Skeletal muscle tissue (tissue), 4 donors: ENCODE measurements around the gene RHOB. TPM values are rescaled to one million over a fixed set of nuclear protein-coding genes. Genes with fewer than 3 reads are reported as not detected.

ENCODE experiments used
- H3K27ac ChIP-seq: one replicate; pipeline ENCODE4 v1.7.0; 2013; ENCODE audit warnings: mild to moderate bottlenecking, low read depth, low read length, inconsistent platforms
- H3K27me3 ChIP-seq, 3 donors: one replicate each; pipeline ENCODE4 v1.7.0; 2013; ENCODE audit warnings: low read length in 3 of 3; ENCODE audit not compliant: control insufficient read depth in 3 of 3, insufficient read depth in 3 of 3
- H3K36me3 ChIP-seq, 3 donors: one replicate each; pipeline ENCODE4 v1.7.0; 2013; ENCODE audit warnings: low read length in 3 of 3; ENCODE audit not compliant: control insufficient read depth in 3 of 3, insufficient read depth in 3 of 3
- H3K4me1 ChIP-seq, 3 donors: one replicate each; pipeline ENCODE4 v1.7.0; 2013; ENCODE audit warnings: low read length in 3 of 3, mild to moderate bottlenecking in 3 of 3; ENCODE audit not compliant: control insufficient read depth in 3 of 3, insufficient read depth in 3 of 3
- H3K4me3 ChIP-seq, 3 donors: one replicate each; pipeline ENCODE4 v1.7.0; 2013; ENCODE audit warnings: low read length in 3 of 3
- H3K9ac ChIP-seq, 3 donors: one replicate each; pipeline ENCODE4 v1.7.0; 2013; ENCODE audit warnings: low read length in 3 of 3, mild to moderate bottlenecking in 3 of 3, moderate library complexity in 2 of 3, low read depth in 1 of 3
- H3K9me3 ChIP-seq, 3 donors: one replicate each; pipeline ENCODE4 v1.7.0; 2013; ENCODE audit warnings: low read length in 3 of 3; ENCODE audit not compliant: control insufficient read depth in 3 of 3
- total RNA-seq: library from RNA; depleted of rRNA; stranded (reverse); fragments of >200 nt; gene quantifications from one replicate; pipeline ENCODE4 v1.2.3, GENCODE V29; 2014
- donor health status: Osteomylitis.

RHOB gene
- total RNA-seq, 1 donor from 2014 or later, result 146 TPM

DNA sequence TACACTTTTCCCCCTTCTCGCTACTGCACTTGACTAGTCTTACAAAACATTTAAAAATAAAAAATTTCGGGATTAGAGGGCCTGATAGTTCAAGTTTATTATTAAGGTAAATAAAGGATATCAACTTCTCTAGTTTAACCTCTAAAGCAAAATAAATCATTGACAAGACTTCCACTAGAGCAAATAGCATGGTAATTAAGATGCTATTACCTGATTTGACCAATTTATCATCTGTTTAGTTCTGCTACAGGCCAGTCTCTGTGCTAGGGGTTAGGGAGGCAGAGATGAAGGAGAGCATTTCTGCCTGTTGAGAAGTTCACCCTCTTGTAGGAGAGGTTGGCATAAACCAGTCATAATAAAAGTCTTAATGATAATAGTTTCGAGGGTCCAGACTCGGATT lies 34.0 kb downstream of the RHOB start:
- Histone ChIP-seq H3K36me3 (no peaks in the 10 kb centered on the region), H3K9ac (no peak overlapping the region), H3K4me1 (peaks cover 21 to 33% (median 21%) of the 10 kb centered on the region in 3 donors), H3K27me3 (no peaks in the 10 kb centered on the region), H3K27ac (no peak overlapping the region), H3K4me3 (no peak overlapping the region), H3K9me3 (no peaks in the 10 kb centered on the region)

- H3K4me3 ChIP-seq, result no peak overlapping the region
- H3K36me3 ChIP-seq, result no peaks in the 10 kb centered on the region
- no peak overlapping the region for H3K9ac ChIP-seq
- peaks cover 21 to 33% (median 21%) of the 10 kb centered on the region in 3 donors for H3K4me1 ChIP-seq
- H3K9me3 ChIP-seq, result no peaks in the 10 kb centered on the region
- H3K27me3 ChIP-seq, result no peaks in the 10 kb centered on the region
- peak overlapping the region; percentile 36 for H3K27ac ChIP-seq
Measured at GRCh38 chr2:20481798-20482405, 35.0 kb downstream of the RHOB start.

- Histone ChIP-seq H3K9ac (no peak overlapping the region), H3K27ac (peak overlapping the region; percentile 36), H3K36me3 (no peaks in the 10 kb centered on the region), H3K4me1 (peaks cover 21 to 33% (median 21%) of the 10 kb centered on the region in 3 donors), H3K27me3 (no peaks in the 10 kb centered on the region), H3K9me3 (no peaks in the 10 kb centered on the region), H3K4me3 (no peak overlapping the region)
Measured at GRCh38 chr2:20482725-20483124, 35.9 kb downstream of the RHOB start.

- H3K4me1 ChIP-seq, result peaks cover 21 to 33% (median 23%) of the 10 kb centered on the region in 3 donors
- no peak overlapping the region for H3K27ac ChIP-seq
- H3K4me3 ChIP-seq, result no peak overlapping the region
- H3K9me3 ChIP-seq, result no peaks in the 10 kb centered on the region
- peak overlapping the region in 1 of 3 donors; percentile 40 for H3K9ac ChIP-seq
- H3K36me3 ChIP-seq, result no peaks in the 10 kb centered on the region
- H3K27me3 ChIP-seq, result no peaks in the 10 kb centered on the region
Measured at GRCh38 chr2:20483194-20483895, 36.5 kb downstream of the RHOB start.

GRCh38 chr2:20484034-20484617 lies 37.3 kb downstream of the RHOB start:
- peaks cover 21 to 33% (median 27%) of the 10 kb centered on the region in 3 donors for H3K4me1 ChIP-seq
- H3K9me3 ChIP-seq, result no peaks in the 10 kb centered on the region
- no peak overlapping the region for H3K9ac ChIP-seq
- no peaks in the 10 kb centered on the region for H3K36me3 ChIP-seq
- no peaks in the 10 kb centered on the region for H3K27me3 ChIP-seq
- no peak overlapping the region for H3K4me3 ChIP-seq
- H3K27ac ChIP-seq, result no peak overlapping the region

- no peaks in the 10 kb centered on the region for H3K36me3 ChIP-seq
- H3K9me3 ChIP-seq, result no peaks in the 10 kb centered on the region
- H3K4me1 ChIP-seq, result peaks cover 17 to 33% (median 21%) of the 10 kb centered on the region in 3 donors
- H3K27ac ChIP-seq, result no peak overlapping the region
- H3K9ac ChIP-seq, result no peak overlapping the region
- H3K4me3 ChIP-seq, result no peak overlapping the region
- no peaks in the 10 kb centered on the region for H3K27me3 ChIP-seq
Measured at GRCh38 chr2:20484810-20485611, 38.1 kb downstream of the RHOB start.

DNA sequence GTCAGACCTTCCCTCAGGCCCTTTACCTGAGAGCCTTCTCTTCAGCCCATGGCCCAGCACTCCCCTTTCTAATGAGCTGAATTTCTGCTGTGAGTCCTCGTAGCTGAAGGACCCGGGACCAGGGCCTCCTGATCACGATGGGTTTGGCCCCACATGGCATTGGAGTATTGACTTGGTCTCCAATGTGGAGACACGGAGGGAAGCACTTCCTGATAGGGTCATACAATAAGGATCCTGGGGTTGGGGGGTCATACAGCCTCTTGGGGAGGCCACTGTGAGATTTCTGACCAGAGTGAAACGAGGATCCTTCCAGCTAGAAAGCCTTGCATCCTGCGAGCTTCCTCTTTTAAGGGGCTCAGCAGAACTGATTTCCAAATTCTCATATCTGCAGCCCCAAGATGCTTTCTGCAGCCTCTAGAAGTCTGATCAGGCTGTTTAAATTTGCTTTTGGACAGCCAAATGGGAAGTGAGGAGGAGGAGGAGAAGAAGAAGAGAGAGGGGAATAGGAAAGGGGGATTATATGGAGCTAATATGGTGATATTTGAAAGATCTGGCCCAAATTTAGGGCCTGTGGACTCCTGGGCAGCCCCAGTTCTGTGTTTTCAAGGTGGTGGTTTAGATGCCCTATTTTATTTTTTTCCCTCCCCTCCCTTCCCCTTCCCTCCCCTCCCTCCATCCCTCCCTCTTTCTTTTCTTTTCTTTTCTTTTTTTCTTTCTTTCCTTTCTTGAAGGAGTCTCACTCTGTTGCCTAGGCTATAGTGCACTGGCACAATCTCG lies 38.9 kb downstream of the RHOB start:
- Histone ChIP-seq H3K27me3 (no peaks in the 10 kb centered on the region), H3K36me3 (no peaks in the 10 kb centered on the region), H3K4me3 (no peak overlapping the region)

GRCh38 chr2:20486571-20486970 lies 39.7 kb downstream of the RHOB start:
- no peaks in the 10 kb centered on the region for H3K36me3 ChIP-seq
- H3K9me3 ChIP-seq, result no peaks in the 10 kb centered on the region
- no peak overlapping the region for H3K9ac ChIP-seq
- no peak overlapping the region for H3K4me3 ChIP-seq
- H3K4me1 ChIP-seq, result peaks cover 17 to 33% (median 21%) of the 10 kb centered on the region in 3 donors
- no peaks in the 10 kb centered on the region for H3K27me3 ChIP-seq
- H3K27ac ChIP-seq, result no peak overlapping the region

More for the DNA sequence above, 38.9 kb downstream of the RHOB start:
- Histone ChIP-seq H3K27ac (no peak overlapping the region), H3K9ac (no peak overlapping the region), H3K9me3 (no peaks in the 10 kb centered on the region), H3K4me1 (peaks cover 17 to 33% (median 21%) of the 10 kb centered on the region in 3 donors)

- peaks cover 17 to 30% (median 21%) of the 10 kb centered on the region in 3 donors for H3K4me1 ChIP-seq
- no peak overlapping the region for H3K27ac ChIP-seq
- no peak overlapping the region for H3K9ac ChIP-seq
- no peaks in the 10 kb centered on the region for H3K36me3 ChIP-seq
- no peaks in the 10 kb centered on the region for H3K9me3 ChIP-seq
- no peaks in the 10 kb centered on the region for H3K27me3 ChIP-seq
- no peak overlapping the region for H3K4me3 ChIP-seq
Measured at GRCh38 chr2:20487030-20487391, 40.1 kb downstream of the RHOB start.
